Measurements from ENCODE around the gene TULP1.

GRCh38 chr6:35541836-35542235 lies 29.1 kb upstream of the TULP1 start:
- TF ChIP-seq EZH2 (IDR thresholded peaks at IDR 0.05) (no peak), POLR2AphosphoS5 (IDR thresholded peaks at IDR 0.05; ENCODE audit: borderline replicate concordance, low read depth, low read length) (no peak)

Data from SK-N-MC (cell line).